ENCODE data around the gene IRX1.

Gene IRX1

DNA sequence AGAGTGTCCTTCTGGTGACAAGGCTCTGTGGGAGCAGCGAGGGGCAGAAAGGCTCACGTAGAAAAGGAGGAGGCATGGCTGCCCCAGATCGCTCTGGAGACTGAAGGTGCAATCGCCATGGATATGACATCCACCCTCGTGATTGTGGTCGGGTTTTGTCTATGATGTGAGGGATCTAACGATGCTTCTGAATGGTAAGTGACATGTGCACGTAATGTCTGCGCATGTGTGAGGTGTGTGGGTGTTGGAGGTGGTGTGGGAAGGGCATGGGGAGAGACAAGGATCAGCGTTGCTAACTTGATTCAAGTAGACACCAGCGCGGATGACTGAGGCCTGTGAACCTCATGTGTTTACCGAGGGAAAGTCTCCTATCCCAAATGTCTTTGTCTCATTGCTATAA is 20.2 kb downstream of the IRX1 start:
- peaks cover 3% of the 10 kb centered on the region; the same call in 1 of the 2 replicates for H3K36me3 ChIP-seq (ENCODE audit: insufficient read depth, low read length)
- 96% methylated on average over 13 of the region's 13 CpGs for WGBS

GRCh38 chr5:3619579-3619978 is 23.9 kb downstream of the IRX1 start:
- 87% methylated on average over 4 of the region's 6 CpGs for WGBS
- Histone ChIP-seq H3K4me1 (ENCODE audit: insufficient read depth, low read length) (no peaks in the 10 kb centered on the region), H3K27ac (ENCODE audit: low read depth, low read length) (no peak overlapping the region), H3K27me3 (ENCODE audit: insufficient read depth, low read length) (no peaks in the 10 kb centered on the region), H3K9ac (ENCODE audit: low read depth, low read length) (no peak overlapping the region), H3K9me3 (ENCODE audit: insufficient read depth, low read depth, low read length) (peaks cover 1% of the 10 kb centered on the region; the same call in 1 of the 2 replicates), H3K4me3 (ENCODE audit: low read length) (no peak overlapping the region), H3K36me3 (ENCODE audit: insufficient read depth, low read length) (peaks cover 3% of the 10 kb centered on the region; the same call in 1 of the 2 replicates)

More for the DNA sequence above, 20.2 kb downstream of the IRX1 start:
- no peak overlapping the region for H3K27ac ChIP-seq (ENCODE audit: low read depth, low read length)
- no peaks in the 10 kb centered on the region for H3K27me3 ChIP-seq (ENCODE audit: insufficient read depth, low read length)
- no peaks in the 10 kb centered on the region for H3K9me3 ChIP-seq (ENCODE audit: insufficient read depth, low read depth, low read length)
- H3K9ac ChIP-seq (ENCODE audit: low read depth, low read length), result no peak overlapping the region
- H3K4me3 ChIP-seq (ENCODE audit: low read length), result no peak overlapping the region
- no peaks in the 10 kb centered on the region for H3K4me1 ChIP-seq (ENCODE audit: insufficient read depth, low read length)

DNA sequence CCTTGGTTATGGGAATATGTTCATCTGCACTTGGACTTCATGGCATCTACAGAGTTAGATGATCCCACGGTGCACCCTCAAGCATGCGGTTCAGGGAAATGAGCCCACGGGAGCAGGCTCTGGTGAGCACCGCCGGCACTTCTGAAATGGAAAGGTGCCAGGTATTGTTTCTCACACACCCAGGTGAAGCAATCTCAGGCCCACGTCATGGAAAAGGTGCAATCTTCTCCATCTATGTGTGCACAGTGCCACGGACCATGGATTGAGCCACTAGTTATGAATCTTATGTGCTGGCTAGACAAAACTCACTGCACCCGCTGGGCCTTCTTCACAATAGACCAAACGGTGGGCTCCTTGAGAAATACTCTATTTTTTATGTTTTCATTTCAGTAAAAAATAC is 27.3 kb downstream of the IRX1 start:
- Histone ChIP-seq H3K4me1 (ENCODE audit: insufficient read depth, low read length) (no peaks in the 10 kb centered on the region), H3K9ac (ENCODE audit: low read depth, low read length) (no peak overlapping the region), H3K9me3 (ENCODE audit: insufficient read depth, low read depth, low read length) (peaks cover 6% of the 10 kb centered on the region; the same call in 1 of the 2 replicates), H3K27me3 (ENCODE audit: insufficient read depth, low read length) (no peaks in the 10 kb centered on the region), H3K4me3 (ENCODE audit: low read length) (no peak overlapping the region), H3K27ac (ENCODE audit: low read depth, low read length) (no peak overlapping the region), H3K36me3 (ENCODE audit: insufficient read depth, low read length) (no peaks in the 10 kb centered on the region)
- WGBS, result 89% methylated on average over 8 of the region's 9 CpGs

DNA sequence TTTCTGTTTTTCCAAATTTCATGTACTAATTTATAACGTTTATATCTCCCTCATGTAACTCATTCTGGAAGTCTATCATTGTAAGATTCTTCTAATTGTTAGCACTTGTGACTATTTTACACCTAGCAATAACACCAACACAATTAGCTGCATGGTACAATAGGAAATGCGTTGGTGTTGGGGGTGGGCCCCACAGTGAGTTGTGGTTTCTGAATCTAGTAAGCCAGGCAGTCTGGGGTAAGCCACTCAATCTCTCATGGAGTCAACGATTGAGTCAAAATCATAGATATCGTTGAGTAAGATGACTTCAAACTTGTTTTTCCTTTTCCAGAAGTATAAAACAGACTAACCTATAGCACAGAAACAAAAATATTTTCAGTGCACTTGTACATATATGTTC is 30.0 kb downstream of the IRX1 start:
- Histone ChIP-seq H3K9me3 (ENCODE audit: insufficient read depth, low read depth, low read length) (peaks cover 6% of the 10 kb centered on the region; the same call in 1 of the 2 replicates), H3K27ac (ENCODE audit: low read depth, low read length) (no peak overlapping the region), H3K4me1 (ENCODE audit: insufficient read depth, low read length) (no peaks in the 10 kb centered on the region), H3K4me3 (ENCODE audit: low read length) (no peak overlapping the region), H3K36me3 (ENCODE audit: insufficient read depth, low read length) (no peaks in the 10 kb centered on the region), H3K9ac (ENCODE audit: low read depth, low read length) (no peak overlapping the region), H3K27me3 (ENCODE audit: insufficient read depth, low read length) (no peaks in the 10 kb centered on the region)
- 84% methylated on average over 3 of the region's 4 CpGs for WGBS

GRCh38 chr5:3634061-3634460 is 38.4 kb downstream of the IRX1 start:
- Histone ChIP-seq H3K27ac (ENCODE audit: low read depth, low read length) (no peak overlapping the region), H3K27me3 (ENCODE audit: insufficient read depth, low read length) (no peaks in the 10 kb centered on the region), H3K9me3 (ENCODE audit: insufficient read depth, low read depth, low read length) (0 out of 2 replicates have a peak, but pooled peaks cover 4% of the 10 kb centered on the region), H3K4me3 (ENCODE audit: low read length) (no peak overlapping the region), H3K4me1 (ENCODE audit: insufficient read depth, low read length) (no peaks in the 10 kb centered on the region), H3K36me3 (ENCODE audit: insufficient read depth, low read length) (no peaks in the 10 kb centered on the region), H3K9ac (ENCODE audit: low read depth, low read length) (no peak overlapping the region)
- 94% methylated on average over 7 of the region's 7 CpGs for WGBS

DNA sequence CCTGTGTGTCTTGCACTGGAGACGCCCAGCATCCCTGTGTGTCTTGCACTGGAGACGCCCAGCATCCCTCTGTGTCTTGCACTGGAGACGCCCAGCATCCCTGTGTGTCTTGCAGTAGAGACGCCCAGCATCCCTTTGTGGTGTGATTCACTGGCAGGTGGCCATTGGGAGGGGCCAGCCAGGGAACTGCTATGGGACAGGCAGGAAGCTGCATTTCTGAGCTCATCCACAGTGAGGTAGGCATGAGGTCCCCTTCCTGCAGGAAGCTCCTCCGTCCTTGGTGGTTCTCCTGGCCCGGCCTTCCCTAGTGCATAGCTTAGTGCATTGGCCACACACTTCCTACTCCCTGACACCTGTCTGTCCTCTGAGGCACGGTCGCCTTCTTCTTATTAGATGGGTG is 43.5 kb downstream of the IRX1 start:
- WGBS, result 89% methylated on average over 7 of the region's 8 CpGs

GRCh38 chr5:3642231-3642630 is 46.6 kb downstream of the IRX1 start:
- 88% methylated on average over 3 of the region's 3 CpGs for WGBS
- Histone ChIP-seq H3K9ac (ENCODE audit: low read depth, low read length) (no peak overlapping the region), H3K27me3 (ENCODE audit: insufficient read depth, low read length) (no peaks in the 10 kb centered on the region), H3K27ac (ENCODE audit: low read depth, low read length) (no peak overlapping the region), H3K36me3 (ENCODE audit: insufficient read depth, low read length) (no peaks in the 10 kb centered on the region), H3K4me1 (ENCODE audit: insufficient read depth, low read length) (no peaks in the 10 kb centered on the region), H3K4me3 (ENCODE audit: low read length) (no peak overlapping the region), H3K9me3 (ENCODE audit: insufficient read depth, low read depth, low read length) (no peaks in the 10 kb centered on the region)

More for the DNA sequence above, 43.5 kb downstream of the IRX1 start:
- no peaks in the 10 kb centered on the region for H3K4me1 ChIP-seq (ENCODE audit: insufficient read depth, low read length)
- H3K9ac ChIP-seq (ENCODE audit: low read depth, low read length), result no peak overlapping the region
- no peaks in the 10 kb centered on the region for H3K27me3 ChIP-seq (ENCODE audit: insufficient read depth, low read length)
- no peaks in the 10 kb centered on the region for H3K36me3 ChIP-seq (ENCODE audit: insufficient read depth, low read length)
- H3K4me3 ChIP-seq (ENCODE audit: low read length), result no peak overlapping the region
- H3K27ac ChIP-seq (ENCODE audit: low read depth, low read length), result no peak overlapping the region
- 0 out of 2 replicates have a peak, but pooled peaks cover 4% of the 10 kb centered on the region for H3K9me3 ChIP-seq (ENCODE audit: insufficient read depth, low read depth, low read length)

DNA sequence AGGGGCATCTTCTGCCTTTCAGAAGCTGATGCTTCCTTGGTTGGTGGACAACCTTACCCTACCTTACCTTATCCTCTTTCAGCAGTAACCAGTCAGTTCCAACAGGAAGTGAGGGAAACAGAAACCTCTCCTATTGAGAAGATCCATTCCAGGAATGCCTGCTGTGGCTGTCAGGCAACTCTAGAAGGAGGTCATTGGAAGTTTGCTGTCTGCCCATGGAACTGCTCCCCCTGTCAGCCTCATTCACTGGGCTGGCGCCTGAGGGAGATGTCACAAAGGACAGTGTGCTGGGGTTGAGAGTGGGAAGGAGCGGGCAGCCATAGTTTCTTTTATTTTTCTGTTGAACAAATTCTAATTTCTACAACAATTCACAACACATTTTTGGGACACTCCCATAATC is 54.7 kb downstream of the IRX1 start:
- 82% methylated on average over 2 of the region's 2 CpGs for WGBS
- H3K9me3 ChIP-seq (ENCODE audit: insufficient read depth, low read depth, low read length), result no peaks in the 10 kb centered on the region
- H3K4me3 ChIP-seq (ENCODE audit: low read length), result no peak overlapping the region
- no peaks in the 10 kb centered on the region for H3K27me3 ChIP-seq (ENCODE audit: insufficient read depth, low read length)
- no peak overlapping the region for H3K9ac ChIP-seq (ENCODE audit: low read depth, low read length)
- no peaks in the 10 kb centered on the region for H3K36me3 ChIP-seq (ENCODE audit: insufficient read depth, low read length)
- no peak overlapping the region for H3K27ac ChIP-seq (ENCODE audit: low read depth, low read length)
- no peaks in the 10 kb centered on the region for H3K4me1 ChIP-seq (ENCODE audit: insufficient read depth, low read length)

- H3K9ac ChIP-seq (ENCODE audit: low read depth, low read length), result no peak overlapping the region
- no peak overlapping the region for H3K27ac ChIP-seq (ENCODE audit: low read depth, low read length)
- H3K4me3 ChIP-seq (ENCODE audit: low read length), result no peak overlapping the region
- 97% methylated on average over 8 of the region's 8 CpGs for WGBS
- no peaks in the 10 kb centered on the region for H3K36me3 ChIP-seq (ENCODE audit: insufficient read depth, low read length)
- H3K4me1 ChIP-seq (ENCODE audit: insufficient read depth, low read length), result no peaks in the 10 kb centered on the region
- H3K27me3 ChIP-seq (ENCODE audit: insufficient read depth, low read length), result no peaks in the 10 kb centered on the region
- H3K9me3 ChIP-seq (ENCODE audit: insufficient read depth, low read depth, low read length), result no peaks in the 10 kb centered on the region
These were observed 55.2 kb downstream of the IRX1 start for GRCh38 chr5:3650868-3651267.
